ENCODE data around the gene AFG1L.
"Not testable (repeated sequence)": the region's sequence is repeated elsewhere in the genome, so short reads cannot be mapped to it uniquely, and the experiment has no call there.

The AFG1L gene

DNA sequence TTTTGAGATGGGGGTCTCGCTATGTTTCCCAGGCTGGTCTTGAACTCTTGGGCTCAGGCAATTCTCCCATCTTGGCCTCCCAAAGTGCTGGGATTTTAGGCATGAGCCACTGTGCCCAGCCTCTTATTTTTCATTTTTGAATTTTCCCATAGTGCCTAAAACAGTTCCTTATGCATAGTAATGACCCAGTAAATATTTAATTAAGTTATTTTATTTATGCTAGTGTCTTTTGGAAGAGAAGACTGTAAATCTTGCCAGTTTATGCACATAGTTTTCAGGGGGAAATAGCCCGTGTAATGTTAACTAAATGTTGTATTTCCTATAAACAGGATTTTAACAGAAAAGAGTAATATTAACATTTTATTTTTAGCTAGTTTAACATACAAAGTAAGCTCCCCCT is 60.3 kb downstream of the AFG1L start:
- DNase-seq, result no peak

DNA sequence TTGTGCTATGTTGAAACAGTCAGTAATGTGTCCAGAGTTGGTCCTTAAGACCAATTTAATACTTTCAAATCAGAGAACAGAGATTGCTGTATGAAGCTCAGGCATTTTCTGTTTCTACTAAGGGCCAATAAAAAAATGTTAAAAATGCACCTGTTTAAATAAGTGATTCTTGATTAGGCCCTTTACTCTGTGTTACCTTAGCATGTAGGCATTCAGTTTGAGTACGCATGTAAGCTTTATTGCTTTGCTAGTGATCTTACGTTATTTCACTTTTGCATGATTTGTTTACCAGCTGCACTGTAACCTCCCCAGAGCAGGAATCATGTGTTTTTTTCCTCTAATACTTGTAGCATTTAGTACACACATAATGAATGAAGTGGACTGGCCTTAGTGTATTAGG is 61.0 kb downstream of the AFG1L start:
- no peak for DNase-seq

DNA sequence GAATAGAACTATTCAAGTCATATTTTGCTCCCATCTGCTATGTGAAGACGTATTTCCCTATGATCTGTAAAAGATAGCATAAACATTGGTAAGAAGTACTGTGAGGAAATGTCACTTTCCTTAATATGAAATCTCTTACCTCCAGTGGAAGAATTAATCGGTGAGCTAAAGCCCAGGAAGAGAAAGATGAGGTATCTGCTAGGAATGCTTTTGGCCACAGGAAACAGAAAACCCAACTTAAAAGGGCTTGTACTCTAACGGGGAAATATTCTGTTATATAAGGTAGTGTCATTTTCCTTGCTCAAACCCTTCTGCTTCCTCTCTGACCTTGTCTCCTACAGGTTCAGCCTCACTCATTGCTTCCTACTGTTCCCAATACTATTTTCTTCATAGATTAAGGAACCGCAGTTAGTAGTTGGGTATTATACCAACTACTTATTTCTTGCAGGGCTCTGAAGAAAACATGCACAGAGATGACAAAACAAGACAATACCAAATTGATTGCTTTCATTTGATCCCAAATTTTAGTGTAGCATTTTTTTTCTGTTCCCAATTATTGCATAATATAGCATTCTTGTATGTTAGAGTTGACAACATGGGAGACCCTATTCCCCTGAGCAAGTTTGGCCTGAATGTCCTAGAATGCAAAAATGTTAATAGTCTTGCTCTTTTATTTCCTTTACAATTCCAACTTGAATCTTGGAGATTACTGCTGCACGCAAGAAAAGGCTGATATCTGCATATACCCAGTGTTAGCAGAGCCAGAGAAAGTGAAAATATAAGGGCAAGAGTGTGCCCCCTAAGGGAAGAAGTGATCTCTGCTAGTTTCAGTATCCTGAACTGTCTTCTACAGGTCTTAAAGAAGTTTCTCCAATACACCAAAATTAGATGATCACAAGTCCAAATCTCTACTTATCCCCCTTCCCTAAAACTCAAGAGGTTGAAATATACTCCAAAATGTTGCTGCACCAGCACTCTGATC is 65.3 kb downstream of the AFG1L start:
- DNase-seq, result no peak

DNA sequence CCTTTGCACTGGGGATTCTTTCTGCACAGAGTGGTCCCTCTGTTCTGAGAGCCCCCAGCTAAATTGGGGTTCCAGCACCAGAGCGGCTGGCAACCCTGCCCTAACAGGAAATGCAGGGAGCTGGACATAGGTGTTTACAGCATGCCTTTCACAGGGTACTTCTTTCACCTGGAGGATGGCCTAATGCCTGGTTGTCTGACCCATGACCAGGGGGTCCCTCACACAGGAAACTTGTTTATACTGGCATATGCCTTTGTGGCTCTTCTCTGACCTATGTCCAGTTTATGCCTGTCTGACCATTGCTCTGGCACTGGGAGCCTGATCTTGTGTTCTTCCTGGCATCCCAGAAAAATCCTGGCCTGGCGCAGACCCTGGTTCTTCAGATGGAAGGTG is 66.1 kb downstream of the AFG1L start:
- DNase-seq, result no peak

DNA sequence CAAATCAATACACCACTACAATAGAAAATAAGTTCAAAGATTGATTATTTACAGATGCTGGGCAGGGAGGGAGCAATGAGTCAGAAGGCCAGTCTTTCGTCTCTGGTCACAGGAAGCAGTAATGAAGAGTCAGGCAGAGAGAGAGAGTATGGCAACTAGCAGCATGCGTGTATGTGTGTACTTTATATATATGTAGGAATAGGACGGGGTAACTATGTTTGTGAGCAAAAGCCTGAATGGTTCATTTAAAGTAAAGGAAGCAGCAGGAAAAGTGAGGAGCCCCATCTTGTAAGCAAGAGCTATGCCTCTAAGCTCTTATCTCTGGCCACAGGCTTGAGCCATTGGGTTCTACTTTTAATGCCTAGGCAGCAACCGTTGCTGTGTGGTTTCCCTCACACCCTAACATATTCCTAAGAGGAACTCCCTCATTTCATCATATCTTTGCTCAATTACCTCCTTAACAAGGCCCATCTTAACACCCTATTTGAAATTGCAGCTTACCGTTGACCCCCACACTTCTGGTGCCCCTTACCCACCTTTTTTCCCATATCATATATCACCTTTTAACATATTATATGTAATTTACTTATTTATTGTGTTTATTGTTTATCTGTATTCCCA is 66.6 kb downstream of the AFG1L start:
- DNase-seq, result no peak

DNA sequence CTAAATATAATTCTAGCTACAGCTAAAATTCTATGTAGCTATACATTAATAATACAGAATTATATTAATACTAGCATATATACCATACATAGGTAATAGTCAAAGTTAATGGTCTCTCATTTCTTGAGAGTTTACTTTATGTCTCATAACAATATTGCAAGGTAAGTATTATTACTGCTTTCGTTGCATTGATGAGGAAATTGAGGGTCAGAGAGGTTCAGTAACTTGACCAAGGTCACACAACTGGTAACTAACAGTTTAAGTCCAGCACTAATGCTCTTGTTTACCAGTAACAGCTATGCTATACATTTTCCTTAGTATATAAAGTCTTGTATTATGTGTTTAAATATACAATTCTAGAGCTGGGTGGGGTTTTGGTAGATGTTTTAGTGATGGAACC is 67.6 kb downstream of the AFG1L start:
- DNase-seq, result no peak

DNA sequence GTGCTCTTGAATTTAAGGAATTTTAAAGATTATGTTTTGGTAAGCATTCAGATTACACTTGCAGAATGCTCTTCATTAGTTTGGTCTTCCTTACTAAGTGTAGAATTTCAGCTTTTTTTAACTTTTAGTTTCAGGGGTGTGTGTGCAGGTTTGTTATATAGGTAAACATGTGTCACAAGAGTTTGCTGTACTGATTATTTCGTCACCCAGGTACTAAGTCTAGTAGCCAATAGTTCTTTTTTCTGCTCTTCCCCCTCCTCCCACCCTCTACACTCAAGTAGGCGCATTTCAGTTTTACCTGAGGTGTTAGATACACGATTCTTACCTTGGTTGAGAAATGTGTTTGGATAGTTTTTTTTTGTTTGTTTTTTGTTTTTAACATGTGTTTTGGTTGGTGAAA is 68.3 kb downstream of the AFG1L start:
- DNase-seq, result no peak

DNA sequence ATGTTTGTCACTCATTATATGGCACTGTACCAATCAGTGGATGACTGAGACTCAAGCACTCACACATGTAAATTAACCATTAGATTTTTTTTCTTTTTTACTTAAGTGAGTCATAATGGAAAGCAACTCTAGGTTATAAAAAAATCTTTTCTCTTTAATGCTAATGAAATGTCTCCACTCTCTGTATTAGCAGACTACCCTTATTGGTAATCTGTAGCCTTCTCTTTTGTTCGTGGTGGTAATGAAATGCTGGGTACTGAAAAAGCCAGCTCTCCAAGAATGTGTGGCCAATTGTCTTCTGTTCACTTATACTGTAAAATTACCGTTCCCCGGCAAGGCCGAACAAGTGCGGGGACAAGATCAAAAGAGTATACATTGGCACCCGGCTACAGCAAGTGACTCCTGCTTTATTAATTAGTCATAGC is 69.0 kb downstream of the AFG1L start:
- DNase-seq, result no peak

DNA sequence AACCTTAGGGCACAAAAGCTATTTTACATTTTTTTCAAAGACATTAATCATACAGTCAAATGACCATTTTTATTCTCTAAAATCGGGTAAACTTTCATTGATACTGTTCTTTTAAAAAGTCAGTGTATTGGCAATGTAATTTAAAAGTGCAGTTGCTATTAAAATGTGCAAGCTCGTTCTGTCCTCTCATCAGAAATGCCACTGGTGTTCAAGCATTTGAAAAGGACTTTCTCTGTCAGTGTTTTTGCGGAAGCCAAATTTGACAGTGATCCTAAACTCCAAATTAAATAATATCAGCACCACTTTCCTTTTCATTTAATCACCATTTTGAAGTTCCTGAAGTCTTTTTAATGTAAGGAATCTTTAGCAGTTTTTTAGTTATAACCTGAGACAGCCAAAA is 69.6 kb downstream of the AFG1L start:
- no peak for DNase-seq

DNA sequence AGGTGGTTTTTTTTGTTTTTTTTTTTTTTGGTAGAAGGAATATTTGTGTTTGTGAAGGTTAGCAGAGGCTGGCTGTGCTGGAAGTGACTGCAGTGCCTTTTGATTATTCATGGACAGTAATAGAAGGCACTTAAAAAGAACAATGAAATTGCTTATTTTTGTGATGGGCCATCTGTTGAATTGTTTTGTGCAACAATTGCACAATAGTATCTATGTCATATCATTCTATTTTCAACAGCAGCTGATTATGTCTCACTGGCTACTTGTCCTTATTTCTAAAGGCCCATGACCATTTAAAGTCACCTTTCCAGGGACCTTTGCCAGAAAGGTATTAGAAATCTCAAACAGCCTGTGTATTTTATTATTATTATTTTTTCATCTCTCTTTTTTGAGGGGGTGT is 70.6 kb downstream of the AFG1L start:
- DNase-seq, result no peak

DNA sequence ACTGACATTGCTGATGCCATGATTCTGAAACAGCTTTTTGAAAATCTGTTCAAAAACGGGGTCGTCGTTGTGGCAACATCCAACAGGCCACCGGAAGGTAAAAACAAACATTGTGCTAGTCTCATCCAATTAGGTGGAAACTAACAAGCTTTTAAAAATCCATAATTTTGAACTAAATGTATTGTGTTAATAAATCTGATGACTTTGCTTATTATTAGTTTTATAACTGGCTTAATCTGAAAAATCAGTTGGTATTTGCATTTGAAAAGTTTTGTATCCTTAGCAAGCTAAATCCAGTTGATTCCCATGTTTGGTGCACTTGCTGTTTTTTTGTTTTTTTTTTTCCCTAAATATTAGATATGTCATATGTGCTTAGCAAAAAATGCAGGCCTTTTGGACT is 71.4 kb downstream of the AFG1L start:
- DNase-seq, result no peak

DNA sequence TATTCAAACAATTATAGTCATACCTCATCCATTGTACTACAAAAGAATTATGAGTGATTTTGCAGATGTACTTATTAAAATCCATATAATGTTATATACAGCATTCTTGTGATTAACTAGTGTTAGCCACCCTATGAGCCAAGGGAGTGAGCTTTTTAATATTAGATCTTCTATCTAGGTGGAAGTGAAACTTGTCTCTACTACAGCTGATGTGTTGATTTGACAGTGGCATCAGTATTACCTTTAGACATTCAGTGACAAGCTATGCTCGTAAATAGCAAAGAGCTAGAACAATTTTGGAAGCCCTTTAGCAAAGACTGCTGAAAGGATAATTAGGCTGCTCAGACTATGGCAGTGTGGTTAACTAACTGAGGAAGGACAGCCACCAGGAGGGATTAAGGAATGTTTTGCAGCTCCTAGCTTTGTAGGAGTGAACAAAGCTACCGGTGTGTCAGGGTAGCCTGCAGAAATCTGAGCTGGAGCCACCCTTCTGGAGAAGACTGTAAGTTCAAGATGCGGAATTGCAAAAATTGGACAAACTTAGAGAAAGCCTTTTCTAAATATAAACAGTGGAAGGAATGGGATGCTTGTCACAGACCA is 73.7 kb downstream of the AFG1L start:
- DNase-seq, result no peak

DNA sequence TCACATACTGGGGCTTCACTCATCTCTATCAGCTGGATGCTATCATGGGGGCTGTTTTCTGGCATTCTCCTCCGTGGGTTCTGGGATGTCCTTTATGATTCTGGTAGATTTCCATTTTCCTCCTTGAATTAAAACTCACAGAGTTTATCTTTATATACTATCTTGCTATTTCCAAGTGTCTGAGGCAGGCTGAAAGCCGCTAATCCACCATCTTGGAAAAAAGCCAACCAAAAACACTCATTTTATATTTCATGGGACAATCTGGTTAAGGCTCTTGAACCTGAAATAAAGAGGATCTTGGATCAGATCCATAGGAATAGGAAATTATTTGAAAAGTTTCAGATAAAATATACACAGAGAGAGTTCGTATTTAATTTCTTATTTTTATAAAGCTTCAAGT is 86.0 kb downstream of the AFG1L start:
- no peak for DNase-seq

DNA sequence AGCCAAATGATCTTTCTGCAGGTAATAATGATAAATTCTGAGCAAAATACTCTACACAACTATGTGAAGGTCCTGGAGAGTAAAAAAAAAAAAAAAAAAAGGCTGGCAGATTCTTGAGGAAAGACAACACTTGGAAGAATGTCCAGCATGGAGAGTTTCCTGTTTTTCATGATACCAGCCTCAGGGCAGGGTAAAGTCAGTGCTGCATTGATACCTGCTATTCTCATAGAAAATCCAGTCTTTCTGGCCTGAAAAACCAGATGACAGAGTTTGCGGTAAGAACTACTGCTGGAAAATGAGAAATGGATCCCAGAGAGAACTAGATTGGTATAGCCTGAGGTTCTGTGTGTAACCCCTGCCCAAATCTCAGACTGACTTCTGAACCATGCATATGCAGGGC is 89.1 kb downstream of the AFG1L start:
- no peak for DNase-seq

DNA sequence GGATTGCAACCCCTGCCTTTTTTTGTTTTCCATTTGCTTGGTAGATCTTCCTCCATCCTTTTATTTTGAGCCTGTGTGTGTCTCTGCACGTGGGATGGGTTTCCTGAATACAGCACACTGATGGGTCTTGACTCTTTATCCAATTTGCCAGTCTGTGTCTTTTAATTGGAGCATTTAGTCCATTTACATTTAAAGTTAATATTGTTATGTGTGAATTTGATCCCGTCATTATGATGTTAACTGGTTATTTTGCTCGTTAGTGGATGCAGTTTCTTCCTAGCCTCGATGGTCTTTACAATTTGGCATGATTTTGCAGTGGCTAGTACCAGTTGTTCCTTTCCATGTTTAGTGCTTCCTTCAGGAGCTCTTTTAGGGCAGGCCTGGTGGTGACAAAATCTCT is 94.3 kb downstream of the AFG1L start:
- DNase-seq, result not testable (repeated sequence)

DNA sequence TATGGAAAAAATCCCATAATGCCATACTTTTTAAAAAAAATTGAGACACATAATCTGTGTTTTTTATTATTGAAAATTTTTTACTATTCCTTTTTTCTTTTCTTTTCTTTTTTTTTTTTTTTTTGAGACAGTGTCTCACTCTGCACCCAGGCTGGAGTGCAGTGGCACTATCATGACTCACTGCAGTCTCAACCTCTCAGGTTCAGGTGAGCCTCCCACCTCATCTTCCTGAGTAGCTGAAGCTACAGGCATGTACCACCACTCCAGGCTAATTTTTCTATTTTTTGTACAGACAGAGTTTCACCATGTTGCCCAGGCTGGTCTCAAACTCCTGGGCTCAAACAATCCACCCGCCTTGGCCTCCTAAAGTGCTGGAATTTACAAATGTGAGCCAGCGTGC is 100.4 kb downstream of the AFG1L start:
- DNase-seq, result no peak

DNA sequence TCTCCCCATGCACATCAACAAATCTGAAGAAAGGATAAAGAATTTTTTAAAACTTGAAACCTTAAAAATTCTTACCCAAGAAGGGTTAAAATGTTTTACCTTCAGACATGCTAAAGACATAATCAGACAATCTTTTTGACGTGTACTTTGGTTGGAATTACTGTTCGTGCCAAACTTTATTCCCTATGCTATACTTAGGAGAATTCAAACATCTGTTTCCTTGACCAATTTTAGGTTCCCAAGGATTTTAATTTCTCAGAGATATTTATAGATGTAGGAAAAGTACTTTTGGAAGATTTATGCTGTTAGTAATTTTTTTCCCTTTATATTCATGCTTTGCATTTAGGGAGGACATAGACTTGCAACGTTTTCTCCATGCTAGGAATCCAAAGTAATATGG is 108.4 kb downstream of the AFG1L start:
- no peak for DNase-seq

DNA sequence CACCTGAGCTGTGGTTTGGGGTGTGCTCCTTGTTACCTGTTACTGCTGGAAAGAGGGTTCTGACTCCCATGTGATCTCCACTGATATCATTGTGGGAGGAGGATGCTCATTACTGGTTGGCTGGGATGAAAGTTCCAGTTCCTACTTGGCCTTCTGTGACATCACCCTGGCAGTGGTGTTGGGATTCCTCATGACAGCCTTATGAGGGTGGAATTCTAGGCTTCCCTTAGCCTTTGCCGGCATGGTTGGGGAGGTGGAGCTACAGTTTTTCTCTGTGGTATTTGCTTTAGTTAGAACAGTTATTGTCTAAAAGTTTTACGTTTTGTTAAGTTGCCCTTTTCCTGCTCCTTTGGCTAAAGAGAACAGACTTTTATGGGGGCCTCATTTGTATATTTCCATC is 112.1 kb downstream of the AFG1L start:
- DNase-seq, result no peak

DNA sequence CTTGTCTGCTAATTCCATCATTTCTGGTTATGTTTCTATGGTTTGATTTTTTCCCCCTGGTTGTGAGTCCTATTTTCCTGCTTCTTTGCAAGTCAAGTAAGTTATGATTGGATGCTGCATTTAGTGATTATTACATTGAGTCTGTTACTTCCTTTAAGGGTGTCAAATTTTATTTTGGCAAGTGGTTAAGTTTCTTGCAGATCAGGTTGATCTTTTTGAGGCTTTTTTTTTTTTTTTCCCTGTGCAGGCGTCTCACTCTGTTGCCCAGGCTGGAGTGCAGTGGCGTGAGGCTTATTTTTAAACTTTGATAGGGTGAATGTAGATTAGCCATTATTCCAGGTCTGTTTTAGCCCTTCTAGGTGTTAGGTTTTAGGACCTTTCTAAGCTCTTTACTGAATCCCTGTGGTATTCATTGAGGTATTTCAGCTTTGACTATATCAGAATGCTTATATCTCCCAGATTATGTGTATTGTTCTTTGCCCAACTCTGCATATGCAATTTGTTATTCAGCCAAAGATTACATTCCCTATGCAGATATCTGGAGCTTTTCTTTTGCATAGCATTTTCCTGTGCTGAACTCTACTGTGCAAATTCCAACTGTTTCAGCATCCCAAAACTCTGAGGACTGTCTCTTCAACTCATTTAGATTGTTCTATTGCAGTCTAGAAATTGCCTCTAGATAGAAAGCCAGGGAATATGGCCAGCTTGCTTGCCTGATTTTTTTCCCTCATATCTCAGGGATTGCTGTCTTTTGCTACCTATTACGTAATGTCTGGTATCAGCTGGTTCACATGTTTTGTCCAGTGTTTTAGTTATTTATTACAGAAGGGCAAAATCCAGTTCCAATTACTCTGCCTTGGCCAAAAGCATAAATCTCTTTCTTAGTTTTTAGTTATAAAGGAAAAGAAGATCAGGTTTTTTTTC is 113.3 kb downstream of the AFG1L start:
- DNase-seq, result no peak

DNA sequence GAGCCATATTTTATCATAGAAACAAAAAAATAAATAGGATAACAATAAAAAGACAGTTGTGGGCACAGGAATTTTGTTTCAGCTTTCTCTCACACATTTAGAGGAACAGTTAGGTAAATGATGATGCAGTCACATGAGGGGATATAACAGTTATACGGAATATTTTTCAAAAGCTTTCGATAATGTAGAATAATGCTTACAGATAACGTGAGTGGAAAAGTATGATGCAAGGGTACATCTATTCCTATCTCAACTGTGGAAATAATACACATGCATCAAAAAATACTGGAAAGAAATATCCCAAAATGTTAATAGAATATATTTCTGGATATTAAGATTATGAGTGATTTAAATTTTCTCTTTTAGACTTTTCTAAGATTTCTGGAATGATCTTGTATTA is 114.0 kb downstream of the AFG1L start:
- no peak for DNase-seq

DNA sequence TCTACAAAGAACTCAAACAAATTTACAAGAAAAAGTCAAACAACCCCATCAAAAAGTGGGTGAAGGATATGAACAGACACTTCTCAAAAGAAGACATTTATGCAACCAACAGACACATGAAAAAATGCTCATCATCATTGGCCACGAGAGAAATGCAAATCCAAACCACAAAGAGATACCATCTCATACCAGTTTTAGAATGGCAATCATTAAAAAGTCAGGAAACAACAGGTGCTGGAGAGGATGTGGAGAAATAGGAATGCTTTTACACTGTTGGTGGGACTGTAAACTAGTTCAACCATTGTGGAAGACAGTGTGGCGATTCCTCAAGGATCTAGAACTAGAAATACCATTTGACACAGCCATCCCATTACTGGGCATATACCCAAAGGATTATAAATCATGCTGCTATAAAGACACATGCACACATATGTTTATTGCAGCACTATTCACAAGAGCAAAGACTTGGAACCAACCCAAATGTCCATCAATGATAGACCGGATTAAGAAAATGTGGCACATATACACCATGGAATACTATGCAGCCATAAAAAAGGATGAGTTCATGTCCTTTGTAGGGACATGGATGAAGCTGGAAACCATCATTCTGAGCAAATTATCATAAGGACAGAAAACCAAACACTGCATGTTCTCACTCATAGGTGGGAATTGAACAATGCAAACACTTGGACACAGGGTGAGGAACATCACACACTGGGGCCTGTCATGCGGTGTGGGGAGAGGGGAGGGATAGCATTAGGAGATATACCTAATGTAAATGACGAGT is 121.4 kb downstream of the AFG1L start:
- DNase-seq, result not testable (repeated sequence)

DNA sequence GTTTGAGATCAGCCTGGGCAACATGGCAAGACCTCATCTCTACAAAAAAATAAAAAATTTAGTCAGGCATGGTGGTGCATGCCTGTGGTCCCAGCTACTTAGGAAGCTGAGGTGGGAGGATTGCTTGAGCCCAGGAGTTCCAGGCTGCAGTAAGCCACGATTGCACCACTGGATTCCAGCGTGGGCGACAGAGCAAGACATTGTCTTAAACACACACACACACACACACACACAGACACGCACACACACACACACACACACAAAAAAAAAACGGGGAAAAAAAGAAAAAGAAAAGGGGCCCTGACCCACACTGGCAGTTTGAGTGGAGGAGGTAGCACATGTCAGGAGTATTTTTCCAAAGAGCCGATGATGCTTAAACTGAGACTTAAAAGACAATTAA is 122.2 kb downstream of the AFG1L start:
- DNase-seq, result no peak

Data from stimulated activated CD4-positive, alpha-beta T cell treated with anti-CD3 and anti-CD28 coated beads, Interleukin-15, amount 100 ng/mL, for 24 hours (primary cell).